EH (cell line): ENCODE measurements around the gene CHRNB4.

Experiments used
- DNase-seq: peaks from one replicate; pipeline ENCODE4 v3.0.0-alpha.2; 2015; ENCODE audit warnings: low read depth

The CHRNB4 gene

DNA sequence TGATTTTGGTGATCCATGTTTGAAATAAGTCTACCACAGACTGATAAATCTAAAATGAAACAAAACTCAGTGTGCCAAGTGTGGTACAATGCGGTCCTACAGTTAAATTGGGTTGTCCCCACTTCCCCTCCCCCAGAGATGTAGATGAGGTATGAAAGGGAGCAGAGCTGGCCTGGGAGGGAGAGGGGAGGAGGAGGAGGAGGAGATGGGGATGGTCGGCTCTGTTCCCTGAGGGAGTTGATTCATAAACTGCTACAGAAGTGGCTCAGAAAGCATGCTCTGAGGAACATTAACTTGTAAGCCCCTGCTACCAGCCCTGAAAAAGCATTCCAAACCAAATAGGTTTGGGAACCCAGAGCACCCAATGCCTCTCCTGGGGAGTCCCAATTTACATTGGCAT is 28.0 kb upstream of the CHRNB4 start:
- DNase-seq: no peak

DNA sequence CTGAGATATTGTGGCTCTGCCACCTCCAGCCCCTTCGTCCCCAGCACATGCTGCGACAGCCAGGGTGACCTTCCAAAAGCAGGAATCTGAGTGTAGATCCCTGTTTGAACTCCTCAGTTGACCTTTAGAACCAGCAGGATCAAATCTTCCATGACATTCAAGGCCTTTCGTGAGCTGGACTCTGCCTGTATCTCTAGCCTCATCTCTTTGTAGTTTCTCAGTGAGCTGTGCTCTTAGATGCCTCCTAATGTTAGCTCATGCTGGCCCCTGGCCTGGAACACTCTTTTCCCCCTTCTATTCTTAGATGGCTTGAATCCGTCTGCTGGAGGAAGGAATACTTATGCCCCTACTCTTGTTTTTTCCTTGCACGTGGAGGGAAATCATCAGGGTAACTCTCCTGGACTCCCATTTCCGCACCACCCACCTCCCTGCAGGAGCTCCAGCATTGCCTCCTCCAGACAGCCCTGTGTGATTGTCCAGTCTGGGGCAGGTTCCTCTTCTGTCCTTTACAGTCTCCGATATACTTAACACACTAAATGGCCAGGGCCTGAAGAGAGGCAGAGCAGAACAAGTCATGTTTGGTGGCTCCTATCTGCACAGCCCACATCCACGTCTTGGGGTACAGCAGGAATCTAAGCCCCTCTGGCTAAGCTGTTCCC is 26.7 kb upstream of the CHRNB4 start:
- DNase-seq: no peak

DNA sequence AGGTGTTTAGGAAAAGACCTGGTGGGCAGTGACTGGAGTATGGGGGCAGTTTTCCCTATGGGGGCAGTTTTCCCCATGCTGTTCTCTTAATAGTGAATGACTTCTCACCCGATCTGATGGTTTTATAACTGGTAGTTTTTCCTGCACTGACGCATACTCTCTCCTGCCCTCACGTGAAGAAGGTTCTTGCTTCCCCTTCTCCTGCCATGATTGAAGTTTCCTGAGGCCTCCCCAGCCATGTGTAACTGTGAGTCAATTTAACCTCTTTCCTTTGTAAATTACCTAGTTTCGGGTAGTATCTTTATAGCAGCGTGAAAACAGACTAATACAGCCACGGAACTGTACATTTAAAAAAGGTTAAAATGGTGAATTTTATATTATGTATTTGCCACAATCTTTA is 25.0 kb upstream of the CHRNB4 start:
- no peak for DNase-seq

- no peak for DNase-seq
These were observed 22.7 kb upstream of the CHRNB4 start for GRCh38 chr15:78663703-78664102.

GRCh38 chr15:78662028-78662427 is 21.0 kb upstream of the CHRNB4 start:
- DNase-seq: no peak

DNA sequence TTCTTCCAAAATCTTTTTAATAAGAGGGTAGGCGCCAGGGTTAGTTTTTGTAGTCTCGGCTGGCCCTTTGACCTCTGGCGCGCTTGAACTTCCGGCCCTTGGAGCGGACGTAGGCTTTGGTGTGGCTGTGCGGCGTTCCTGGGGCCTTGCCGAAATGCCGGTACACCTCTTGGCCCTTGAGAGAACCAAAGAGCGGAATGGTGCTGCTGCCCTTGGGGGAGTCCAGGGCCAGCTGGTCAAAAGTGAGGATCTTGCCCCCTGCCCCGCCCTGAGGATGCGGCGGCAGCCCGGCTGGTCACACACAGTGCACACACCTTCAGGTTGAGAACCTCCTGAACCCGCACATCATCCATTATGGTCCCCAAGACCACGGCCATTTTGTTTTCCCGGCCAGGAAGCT is 20.0 kb upstream of the CHRNB4 start:
- no peak for DNase-seq

DNA sequence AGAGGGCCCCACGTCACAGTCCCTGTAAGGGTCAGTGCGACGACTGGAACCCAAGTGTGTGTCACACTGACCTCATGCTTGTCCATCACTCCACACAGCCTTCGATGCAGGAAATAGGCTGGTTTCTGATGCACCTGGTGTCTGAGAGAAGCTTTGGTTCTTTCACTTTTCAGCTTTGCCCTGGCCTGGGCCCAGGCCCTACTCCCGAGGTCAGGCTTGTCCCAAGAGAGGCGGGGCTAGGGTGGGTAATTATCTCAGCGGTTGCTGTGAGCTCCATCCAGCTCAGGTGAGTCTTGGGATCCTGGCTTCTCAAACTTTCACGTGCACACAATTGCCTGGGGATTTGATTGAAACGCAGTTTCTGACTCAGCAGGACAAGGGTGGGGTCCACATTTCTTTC is 19.6 kb upstream of the CHRNB4 start:
- no peak for DNase-seq

DNA sequence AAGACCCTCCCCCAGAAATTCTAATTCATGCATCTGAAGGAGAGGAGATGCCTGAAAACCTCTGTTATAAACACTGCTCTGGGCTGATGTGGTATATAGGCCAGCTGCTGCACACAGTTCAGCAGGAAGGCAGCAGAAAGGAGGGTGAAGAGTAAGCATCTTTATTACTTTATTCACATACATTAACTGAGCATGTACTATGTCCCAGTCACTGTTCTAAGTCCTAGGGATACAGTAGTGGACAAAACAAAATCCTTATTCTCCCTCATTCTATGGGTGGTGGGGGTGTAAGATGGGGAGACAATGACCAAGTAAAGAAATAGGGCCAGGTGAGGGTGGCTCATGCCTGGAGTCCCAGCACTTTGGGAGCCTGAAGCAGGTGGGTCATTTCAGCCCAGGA is 17.8 kb upstream of the CHRNB4 start:
- DNase-seq: no peak

DNA sequence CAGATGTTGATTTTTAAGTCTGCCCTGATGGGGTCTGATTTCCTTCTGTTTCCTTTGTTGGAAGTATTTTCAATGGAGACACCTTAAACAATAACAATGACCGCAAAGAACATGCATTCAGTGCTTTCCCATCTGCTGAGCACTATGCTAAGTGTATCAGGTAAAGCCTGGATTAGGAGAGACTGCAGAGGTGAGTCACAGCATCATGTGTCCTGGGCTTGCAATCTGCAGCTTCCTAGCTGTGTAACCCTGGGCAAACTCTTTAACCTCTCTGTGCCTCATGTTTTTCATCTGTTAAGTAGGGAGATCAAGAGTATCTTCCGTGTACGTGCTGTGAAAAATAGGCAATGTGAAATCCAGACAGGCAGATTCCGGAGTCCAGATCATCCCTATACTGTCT is 13.3 kb upstream of the CHRNB4 start:
- DNase-seq: no peak

DNA sequence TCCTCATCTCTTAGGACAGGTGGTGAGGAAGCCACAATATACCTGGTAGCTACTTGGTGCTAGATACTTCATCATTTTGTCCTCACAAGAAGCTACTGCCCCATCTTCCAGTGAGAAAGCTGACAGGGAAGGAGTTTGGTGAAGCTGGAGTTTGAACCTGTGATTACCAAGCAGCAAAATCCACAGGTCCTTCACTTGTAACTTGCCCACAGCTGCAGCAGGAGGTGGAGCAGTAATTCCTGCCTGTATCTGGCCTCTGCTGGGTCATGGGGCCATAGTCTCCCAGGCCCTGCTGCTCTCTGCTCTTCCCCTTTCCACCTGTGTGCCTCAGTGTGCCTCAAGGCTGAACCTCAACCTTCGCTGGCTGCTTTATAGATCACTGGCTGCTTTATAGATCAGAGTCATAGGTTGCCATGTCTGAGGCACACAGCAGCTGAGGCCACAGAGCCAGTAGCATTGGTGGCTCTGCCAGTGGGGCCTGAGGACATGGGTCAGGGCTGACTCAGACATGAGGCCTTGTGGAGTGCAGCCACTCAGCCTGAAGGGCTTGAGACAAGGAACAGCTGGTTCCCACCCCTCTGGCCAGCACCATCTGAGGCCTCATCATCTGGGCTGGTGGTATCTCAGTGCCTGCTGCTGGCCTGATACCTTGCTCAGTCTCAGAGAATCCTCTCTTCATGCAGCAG is 11.1 kb upstream of the CHRNB4 start:
- no peak for DNase-seq

GRCh38 chr15:78651007-78651406 is 10.0 kb upstream of the CHRNB4 start:
- no peak for DNase-seq

- DNase-seq: no peak
These were observed 9.0 kb upstream of the CHRNB4 start for GRCh38 chr15:78650022-78650421.

DNA sequence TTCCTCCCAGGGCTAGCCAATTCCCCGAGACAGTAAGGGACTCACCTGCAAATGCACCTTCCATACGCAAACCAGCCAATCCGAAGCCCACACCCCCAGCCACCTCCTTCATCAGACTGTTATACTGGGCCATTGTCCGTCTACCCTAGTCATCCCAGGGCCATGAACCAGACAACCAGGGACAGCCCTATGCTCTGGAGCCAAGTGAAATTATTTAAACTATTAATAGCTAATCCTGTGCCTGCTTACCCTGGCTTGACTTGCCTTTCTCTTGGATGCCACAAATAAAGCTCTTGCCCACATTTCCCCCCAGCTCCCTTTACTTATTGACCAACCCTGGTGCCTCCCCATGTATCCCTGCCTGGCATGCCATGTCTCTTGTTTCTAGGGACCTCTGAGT is 4.0 kb upstream of the CHRNB4 start:
- DNase-seq: no peak

DNA sequence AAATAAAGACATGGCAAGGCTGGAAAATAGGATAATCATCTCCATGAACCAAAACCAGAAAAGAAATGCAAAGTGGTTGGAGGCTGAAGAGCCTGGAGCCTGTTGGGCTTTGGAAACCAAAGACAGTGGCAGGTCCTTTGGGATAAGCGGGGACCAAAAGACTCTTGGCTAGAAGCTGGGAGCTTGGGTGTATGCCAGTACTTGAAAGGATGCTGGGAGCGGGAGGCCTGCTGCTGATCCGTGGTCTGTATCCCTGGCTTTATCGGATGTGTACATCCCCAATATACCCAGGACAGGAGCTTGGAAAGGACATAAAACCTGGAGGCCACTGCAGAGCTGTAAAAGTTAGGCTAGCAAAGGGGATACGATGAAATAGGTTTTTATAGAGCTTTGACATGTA is 1.3 kb upstream of the CHRNB4 start:
- DNase-seq: no peak

- no peak for DNase-seq
These were observed 802 bp upstream of the CHRNB4 start for GRCh38 chr15:78641749-78642275.

DNA sequence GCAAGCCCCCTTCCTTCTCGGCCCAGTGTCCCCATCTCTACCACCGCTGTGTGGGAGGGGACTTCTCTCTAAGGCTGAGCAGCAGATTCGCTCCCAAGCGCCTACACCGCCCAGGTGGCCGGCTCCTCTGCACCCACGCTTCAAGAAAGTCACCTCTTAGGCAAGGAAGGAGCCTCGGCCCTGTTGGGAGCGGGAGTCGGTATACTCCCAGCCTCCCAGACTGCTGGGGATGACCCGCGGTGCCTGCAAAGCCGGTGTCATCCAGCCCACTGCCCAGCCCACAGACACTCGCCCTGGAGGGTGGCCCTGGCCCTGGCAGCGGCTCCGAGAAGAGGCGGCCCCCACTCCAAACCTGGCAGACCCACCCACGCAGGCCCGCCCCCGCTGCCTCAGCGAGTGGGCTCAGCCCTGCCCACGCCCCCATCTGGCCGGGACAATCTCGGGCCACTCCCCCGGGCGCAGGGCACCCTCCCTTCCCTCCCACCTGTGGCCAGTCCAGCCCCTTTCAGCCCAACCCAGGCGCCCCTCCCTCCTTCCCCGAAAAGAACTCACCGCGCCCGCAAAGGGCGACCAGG is 396 bp downstream of the CHRNB4 start:
- no peak for DNase-seq

GRCh38 chr15:78638658-78639314 is 2.2 kb downstream of the CHRNB4 start:
- peak; percentile 38 for DNase-seq

DNA sequence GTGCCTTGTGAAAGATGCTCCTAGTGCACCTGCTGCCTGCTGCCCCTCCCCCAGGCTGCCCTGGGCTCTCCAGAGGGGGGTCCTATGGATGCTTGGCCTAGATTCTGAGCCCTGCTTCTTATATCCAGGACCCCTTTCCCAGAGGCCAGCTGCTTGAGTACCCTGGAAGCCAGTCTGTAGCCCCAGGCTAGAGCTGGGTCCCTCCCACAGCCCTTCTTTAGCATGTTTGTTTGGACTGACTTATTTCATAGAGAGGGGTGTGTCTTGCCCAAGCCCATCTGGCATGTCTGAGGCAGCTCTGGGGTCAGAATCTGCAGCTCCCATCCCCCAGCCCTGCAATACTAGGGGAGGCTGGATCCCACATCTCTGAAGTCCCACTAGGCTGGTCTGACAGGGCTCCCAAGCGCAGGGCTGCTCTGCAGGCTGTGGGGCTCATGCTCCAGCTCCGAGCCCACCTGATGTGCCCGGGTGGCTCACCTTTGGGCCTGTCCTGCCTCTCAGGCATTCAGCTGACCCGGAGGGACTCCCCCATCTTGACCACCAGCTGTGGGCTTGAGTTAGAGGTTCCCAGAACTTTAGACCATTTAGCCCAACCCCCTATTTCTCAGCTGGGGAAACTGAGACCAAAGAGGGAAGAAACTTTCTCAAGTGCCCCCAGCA is 3.1 kb downstream of the CHRNB4 start:
- DNase-seq: no peak

DNA sequence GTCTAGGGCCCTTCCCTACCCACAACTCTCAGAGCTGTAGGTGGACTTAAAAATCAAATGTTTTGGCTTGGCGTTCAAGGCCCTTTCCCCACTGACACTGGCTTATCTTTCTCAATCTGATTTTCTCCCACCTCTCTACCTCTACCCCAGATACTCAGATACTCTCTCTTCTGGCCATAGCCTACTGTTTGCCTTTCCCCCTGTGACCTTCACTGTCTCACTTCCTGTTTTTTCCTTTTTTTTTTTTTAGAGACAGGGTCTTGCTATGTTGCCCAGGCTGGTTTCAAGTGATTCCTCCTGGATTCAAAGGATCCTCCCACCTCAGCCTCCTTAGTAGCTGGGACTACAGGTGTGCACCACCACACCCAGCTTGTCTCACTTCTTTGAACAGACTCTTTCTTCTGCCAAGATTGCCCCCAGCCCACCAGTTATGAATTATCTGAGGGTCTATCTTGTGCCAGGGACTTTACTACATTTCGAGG is 4.6 kb downstream of the CHRNB4 start:
- no peak for DNase-seq

DNA sequence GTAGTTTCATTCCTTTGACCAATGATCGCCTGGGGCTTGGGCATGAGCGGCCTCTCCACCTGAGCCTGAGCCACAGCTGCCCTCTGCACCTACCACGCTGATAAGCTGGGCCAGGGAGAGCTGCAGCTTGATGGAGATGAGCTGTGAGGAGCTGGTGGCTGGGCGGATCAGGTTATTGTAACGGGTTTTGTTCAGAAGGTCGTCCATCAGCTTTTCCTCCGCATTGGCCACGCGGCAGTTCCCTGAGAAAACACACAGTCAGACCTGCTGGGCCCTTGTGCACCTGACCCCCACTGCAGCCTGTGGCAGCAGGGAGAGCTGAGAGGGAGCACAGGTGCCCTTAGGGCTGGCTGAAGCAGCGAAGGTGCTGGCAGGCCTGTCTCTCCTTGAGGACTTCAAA is 5.7 kb downstream of the CHRNB4 start:
- DNase-seq: no peak

- DNase-seq: no peak
These were observed 6.5 kb downstream of the CHRNB4 start for GRCh38 chr15:78634210-78635145.
